Ureter (tissue), 1 donor: Measurements from ENCODE around the gene ARHGEF11. TPM values are rescaled to one million over a fixed set of nuclear protein-coding genes. Genes with fewer than 3 reads are reported as not detected.

ENCODE experiments used
- DNase-seq: peaks from one replicate; pipeline ENCODE4 v3.0.0-alpha.2; 2020; ENCODE audit warnings: low spot score
- total RNA-seq: library from RNA; stranded (reverse); gene quantifications from one replicate; pipeline ENCODE4 v1.2.4, GENCODE V29; 2023
- donor health status: DM: yes; HTN: yes; CAD: no.

Gene ARHGEF11
- total RNA-seq, 1 donor from 2014 or later = 47.4 TPM

DNA sequence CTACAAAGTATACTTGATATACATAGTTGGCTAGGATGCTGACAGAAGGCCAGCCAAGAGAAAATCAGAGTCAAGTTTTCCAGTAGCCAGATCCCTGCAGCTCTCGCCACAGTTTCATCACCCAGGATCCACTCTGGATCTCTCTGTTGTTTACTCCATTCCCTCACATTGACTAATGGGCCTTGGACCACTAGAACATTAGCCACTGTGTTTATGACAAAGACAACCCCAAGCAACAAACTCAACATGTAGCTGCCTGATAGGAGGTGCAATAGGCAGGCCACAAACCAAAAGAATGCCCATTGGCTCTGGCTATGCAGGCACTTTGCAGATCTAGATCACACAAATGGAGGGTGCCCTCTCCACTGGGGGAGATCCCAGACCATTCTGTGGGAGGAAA is 44.2 kb downstream of the ARHGEF11 start:
- DNase-seq = no peak

- no peak for DNase-seq
These were observed 44.9 kb downstream of the ARHGEF11 start for GRCh38 chr1:157000686-157001085.

DNA sequence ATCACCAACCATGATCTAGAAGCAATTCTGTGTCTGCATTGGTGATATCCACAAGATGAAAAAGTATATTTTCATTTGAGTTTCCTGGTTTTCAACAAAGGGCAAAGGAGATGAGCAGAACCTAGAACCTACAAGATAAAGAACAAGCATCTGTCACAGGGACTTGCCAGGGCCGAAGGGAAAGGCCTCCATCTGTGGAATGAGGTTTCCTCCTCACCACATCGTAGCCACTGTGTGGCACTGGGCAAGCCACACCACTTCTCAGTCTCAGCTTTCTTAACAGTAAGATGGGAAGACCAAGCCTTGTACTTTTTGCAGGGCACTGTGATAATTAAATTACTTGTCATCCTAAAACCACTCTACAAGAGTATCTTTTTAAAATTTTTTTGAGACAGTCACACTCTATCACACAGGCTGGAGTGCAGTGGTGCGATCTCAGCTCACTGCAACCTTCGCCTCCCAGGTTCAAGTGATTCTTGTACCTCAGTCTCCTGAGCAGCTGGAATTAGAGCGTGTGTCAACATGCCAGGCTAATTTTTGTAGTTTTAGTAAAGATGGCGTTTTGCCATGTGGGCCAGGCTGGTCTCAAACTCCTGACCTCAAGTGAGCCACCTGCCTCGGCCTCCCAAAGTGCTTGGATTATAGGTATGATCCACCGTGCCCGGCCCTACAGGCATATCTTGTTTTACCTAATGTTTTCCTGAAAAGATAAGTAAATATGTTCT is 45.8 kb downstream of the ARHGEF11 start:
- no peak for DNase-seq

DNA sequence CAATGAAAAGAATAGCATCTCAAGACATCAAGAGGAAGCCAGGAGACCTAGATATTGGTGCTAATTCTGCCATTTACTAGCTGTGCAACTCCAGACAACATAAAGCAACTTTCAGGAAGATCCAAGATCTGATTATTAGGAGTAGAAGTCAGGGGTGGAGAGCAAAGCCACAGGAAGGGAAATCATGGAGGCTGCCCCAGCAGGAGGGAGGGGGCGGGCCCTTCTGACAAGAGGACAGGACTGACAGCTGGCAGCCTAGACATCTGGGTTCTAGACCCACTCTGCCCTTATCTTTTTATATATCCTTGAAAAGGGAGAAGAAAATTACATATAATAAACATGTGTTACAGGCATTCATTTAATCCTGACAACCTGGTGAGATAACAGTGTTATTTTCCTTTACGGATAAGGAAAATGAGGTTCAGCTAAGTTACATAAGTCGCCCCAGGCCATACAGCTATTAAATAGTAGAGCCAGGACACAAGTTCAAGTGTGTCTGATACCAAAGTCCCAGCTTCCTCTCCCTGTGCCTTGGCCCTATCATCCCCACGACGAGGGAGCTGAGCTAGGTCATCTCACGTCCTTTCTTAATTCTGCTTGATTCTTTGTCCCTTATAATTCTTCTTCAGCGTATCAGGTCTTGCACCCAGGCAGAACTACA is 46.6 kb downstream of the ARHGEF11 start:
- DNase-seq = no peak

- DNase-seq = no peak
These were observed 47.2 kb downstream of the ARHGEF11 start for GRCh38 chr1:156998301-156998700.

DNA sequence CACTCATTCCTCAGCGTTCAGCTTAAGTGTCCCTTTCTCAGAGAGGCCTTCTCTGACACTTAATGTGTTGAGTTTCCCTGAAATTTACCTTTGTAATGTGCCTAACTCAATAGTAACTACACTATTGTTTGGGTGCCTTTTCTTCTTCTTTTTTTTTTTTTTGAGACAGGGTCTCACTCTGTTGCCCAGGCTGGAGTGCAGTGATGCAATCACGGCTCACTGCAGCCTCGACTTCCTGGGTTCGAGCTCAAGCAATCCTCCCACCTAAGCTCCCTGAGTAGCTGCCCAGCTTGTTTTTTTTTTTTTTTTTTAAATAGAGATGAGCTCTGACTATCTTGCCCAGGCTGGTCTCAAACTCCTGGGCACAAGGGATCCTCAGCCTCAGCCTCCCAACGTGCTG is 50.1 kb downstream of the ARHGEF11 start:
- DNase-seq = no peak

DNA sequence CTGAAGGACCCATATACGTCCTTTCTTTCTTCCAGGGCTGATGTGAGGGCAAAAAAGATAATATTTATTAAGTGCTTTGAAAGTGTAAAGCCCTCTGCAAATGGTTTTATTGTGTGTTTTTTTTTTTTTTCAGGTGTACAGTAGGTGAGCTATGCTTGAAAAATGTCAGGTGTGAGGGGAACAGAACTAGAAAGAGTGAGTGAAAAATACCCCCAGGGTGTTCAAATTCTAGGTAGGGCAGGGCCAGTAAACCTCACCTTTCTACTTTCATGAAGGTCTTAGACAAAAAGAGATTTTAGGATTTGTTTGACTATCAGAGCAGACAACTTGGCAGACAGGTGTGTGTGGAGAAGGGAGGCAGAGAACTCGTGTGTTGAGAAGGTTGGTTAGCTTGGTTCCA is 51.3 kb downstream of the ARHGEF11 start:
- no peak for DNase-seq

DNA sequence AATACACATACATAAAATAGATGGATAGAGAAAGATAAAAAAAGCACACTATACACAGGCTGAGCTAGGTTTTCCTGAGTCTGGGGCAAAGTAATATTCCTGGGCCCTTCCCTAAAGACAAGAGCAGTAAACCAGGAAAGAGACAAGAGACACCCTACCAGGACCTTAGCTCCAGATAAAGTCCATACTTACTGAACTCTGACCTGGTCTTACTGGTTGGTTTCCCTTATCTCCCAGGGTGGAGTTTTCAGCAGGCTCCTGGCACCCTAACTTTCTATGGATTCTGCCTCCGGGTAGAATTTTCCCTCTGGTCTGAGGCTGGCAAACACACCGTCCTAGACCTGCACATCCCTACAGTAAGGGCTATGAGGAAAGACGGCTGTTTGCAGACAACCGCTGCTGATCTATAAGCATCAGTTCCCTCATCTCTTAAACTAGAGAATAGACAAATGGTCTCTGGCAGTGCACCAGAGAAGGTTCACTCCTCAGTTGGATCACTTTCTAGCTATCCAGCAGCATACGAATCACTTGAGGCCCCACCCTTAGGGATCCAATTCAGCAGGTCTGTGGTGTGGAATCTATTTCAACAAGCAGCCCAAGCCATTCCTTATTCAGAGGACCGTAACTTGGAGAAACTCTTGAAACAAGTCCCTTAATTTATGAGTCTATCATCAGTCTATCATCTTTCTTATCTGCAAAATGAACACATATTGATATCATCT is 52.0 kb downstream of the ARHGEF11 start:
- no peak for DNase-seq

GRCh38 chr1:156992215-156992614 is 53.3 kb downstream of the ARHGEF11 start:
- no peak for DNase-seq

GRCh38 chr1:156987715-156988114 is 57.8 kb downstream of the ARHGEF11 start:
- no peak for DNase-seq

DNA sequence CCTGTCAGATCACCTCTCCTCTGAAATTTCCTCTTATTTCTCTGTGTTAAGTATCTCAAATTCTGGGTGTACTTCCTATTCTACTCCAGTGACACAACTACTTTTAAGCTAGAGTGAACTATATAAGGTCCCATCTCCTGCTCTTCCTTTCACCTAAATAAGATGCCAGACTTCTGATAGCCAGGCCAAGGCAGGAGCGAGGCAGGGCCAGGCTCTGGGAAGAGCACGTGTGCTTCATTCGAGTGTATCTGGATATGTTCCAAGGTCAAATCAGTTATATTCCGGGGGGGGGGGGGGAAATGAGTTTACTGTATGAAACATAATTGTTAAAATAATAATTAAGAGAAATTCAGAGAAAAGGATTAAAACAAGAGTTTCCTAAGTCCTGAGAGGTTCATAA is 65.0 kb downstream of the ARHGEF11 start:
- DNase-seq = no peak

DNA sequence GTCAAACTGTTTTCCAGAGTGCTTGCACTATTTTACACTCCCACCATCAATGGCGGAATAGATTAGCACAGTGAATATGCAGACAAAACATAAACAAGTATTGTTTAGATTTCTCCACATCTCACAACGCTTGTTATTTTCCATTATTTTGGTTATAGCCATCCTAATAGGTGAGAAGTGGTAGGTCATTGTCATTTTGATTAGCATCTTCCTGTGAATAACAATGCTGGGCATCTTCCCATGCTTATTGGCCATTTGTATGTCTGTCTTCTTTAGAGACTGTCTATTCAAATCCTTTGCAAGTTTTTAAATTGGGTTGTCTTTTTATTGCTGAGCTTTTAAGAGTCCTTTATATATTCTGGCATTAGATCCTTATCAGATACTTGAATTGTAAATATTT is 70.5 kb downstream of the ARHGEF11 start:
- no peak for DNase-seq

DNA sequence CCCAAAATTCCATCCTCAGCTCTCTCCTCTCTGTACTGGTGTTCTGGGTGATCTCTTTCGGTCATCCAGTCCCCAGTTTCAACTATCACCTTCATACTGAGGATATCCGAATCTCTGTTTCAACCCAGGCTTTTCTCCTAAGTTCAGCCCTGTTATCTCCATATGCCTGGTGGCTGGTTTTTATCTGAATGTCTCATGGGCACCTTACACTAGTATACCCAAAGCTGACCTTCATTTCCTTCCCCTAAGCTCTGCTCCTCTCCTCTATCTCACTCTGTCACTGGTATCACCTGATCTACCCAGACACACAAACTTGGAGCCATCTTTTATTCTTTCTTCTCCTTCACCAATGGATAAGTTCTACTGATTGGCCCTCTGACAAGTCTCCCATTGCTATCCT is 72.1 kb downstream of the ARHGEF11 start:
- no peak for DNase-seq

DNA sequence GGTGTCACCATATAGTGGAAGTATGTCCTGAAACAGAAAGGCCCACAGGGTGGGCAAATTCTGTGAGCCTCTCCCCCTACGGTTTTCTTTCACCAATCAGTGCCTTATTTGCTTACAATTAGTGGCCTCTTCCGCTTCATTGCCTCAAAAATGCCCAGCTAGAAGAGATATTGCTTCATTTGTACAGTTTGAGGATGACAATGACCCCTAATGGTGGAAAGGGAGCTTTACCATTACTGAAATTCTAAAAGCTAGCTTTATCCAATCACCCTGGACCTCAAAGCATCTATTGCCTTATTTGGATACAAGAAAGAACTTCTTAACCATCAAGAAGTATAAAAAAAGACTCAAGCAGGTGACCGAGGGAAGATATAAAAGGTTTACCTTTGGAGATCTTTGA is 75.5 kb downstream of the ARHGEF11 start:
- no peak for DNase-seq

GRCh38 chr1:156969496-156969895 is 76.0 kb downstream of the ARHGEF11 start:
- DNase-seq = no peak

GRCh38 chr1:156964441-156964840 is 81.1 kb downstream of the ARHGEF11 start:
- no peak for DNase-seq

DNA sequence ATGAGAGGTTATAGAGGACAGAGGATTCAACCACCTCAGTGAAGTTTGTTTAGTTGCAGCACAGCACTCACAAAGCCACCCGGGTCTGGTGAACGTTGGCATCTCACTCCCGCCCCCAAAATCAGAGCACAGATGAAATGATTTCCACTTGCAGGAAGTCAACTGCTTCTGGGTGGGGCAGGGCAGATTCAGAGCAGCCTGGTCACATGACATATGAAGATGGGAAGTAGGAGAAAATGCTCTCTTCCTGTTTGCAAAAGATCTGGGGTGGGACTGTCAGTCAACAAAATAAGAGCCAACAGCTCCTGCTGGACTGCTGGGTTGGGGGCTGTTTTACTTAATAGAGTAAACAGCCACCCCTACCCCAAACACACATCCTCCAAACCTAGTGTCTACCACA is 81.9 kb downstream of the ARHGEF11 start:
- no peak for DNase-seq

GRCh38 chr1:156961709-156962108 is 83.8 kb downstream of the ARHGEF11 start:
- no peak for DNase-seq

GRCh38 chr1:156959925-156960324 is 85.6 kb downstream of the ARHGEF11 start:
- DNase-seq = no peak

DNA sequence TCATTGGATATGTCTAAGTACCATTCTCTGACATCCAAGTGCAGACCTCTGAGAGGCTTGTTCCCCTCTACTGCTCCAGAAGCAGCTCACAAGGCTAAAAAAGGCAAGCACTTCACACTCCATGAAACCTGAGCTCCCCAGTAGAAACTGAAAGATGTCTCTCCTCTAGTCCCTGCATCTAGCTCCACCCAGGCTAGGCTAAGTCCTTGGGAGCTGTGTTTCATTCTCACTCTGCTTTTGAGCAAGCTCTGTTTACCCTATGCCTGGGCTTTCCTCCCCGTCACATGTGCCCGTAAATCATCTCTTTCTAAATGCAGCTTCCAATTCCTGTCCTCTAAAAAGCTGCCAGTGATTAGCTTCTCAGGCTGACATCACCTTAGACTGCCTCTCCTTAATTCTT is 86.1 kb downstream of the ARHGEF11 start:
- no peak for DNase-seq

GRCh38 chr1:156958247-156958714 is 87.3 kb downstream of the ARHGEF11 start:
- no peak for DNase-seq

DNA sequence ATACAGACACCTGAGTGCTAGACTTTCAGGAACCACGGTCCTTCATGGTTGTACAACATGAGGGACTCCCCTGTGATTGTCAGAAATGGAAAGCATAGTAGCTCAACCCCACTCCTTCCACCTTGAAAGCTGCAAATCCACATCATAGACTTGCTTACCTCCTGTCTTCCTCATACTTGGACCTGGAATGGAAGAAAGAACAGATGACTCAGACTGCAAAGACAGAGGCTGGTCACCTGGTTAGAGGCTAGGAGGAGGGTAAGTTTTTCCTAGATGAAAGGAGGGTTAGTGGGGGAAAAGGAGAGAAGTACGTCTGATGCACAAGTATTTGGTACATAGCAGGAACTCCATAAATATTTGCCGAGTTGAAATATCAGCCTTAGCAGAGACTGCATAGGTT is 87.9 kb downstream of the ARHGEF11 start:
- DNase-seq = no peak

DNA sequence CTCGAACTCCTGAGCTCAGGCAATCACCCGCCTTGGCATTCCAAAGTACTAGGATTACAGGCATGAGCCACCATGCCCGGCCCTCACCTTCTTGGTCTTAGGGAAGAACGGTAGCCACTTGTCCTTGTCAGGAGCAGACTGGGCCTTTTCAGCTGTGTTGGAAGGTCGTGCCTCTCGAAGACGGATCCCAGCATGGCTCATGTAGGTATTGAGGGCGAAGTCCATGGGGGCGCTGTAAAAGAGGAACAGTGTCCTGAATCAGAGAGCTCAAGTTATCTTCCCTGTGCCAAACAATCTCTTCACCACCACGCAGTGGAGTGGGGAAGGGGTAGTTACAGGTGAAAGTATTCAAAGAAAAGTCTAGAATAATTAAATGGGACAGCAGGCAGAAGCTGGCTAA is 89.2 kb downstream of the ARHGEF11 start:
- no peak for DNase-seq
